H1 (cell line): ENCODE measurements around the gene GPR18. TPM values are rescaled to one million over a fixed set of nuclear protein-coding genes. Genes with fewer than 3 reads are reported as not detected.

Experiments used
- CTCF ChIA-PET: fragments of 300-600 bp; sonication (Branson Sonifier 250); formaldehyde crosslinking; loops from one replicate; lab custom pipeline; 2021; ENCODE audit not compliant: partially characterized antibody; lab: Charles Lee
- POLR2A ChIA-PET: fragments of 300-600 bp; sonication (Branson Sonifier 250); formaldehyde crosslinking; loops from one replicate; lab custom pipeline; 2021; ENCODE audit warnings: inconsistent platforms; ENCODE audit not compliant: partially characterized antibody; lab: Charles Lee
- DNase-seq, 2 experiments: peaks; one replicate each; pipeline versions ENCODE4 v3.0.0 to v3.0.0-alpha.2; 2010 to 2022; ENCODE audit warnings: low spot score in 2 of 2, low read depth in 1 of 2, mixed read lengths in 1 of 2
- FAIRE-seq: peaks from 2 replicates; lab custom pipeline; 2011; peaks lifted over from hg19 to GRCh38; lab: Jason Lieb, UNC
- H2AFZ ChIP-seq: 2 replicates; pipeline ENCODE4 v1.8.1; 2012; ENCODE audit warnings: low read length, inconsistent platforms
- H2AK5ac ChIP-seq: 2 replicates; pipeline ENCODE4 v1.6.1; 2013; ENCODE audit warnings: low read depth, low read length
- H2BK120ac ChIP-seq: replicated peaks from 2 replicates; pipeline ENCODE3; 2013; ENCODE audit warnings: low read depth, low read length, inconsistent platforms
- H2BK12ac ChIP-seq: 2 replicates; pipeline ENCODE4 v1.6.1; 2013; ENCODE audit warnings: low read depth, low read length
- H2BK15ac ChIP-seq: 2 replicates; pipeline ENCODE4 v1.6.1; 2013; ENCODE audit warnings: low read length
- H2BK20ac ChIP-seq: 2 replicates; pipeline ENCODE4 v1.6.1; 2013; ENCODE audit warnings: low read length
- H2BK5ac ChIP-seq: 2 replicates; pipeline ENCODE4 v1.6.1; 2013; ENCODE audit warnings: low read depth, low read length
- H3K14ac ChIP-seq: 2 replicates; pipeline ENCODE4 v1.6.1; 2013; ENCODE audit warnings: inconsistent platforms; ENCODE audit not compliant: insufficient read length
- H3K18ac ChIP-seq: 2 replicates; pipeline ENCODE4 v1.6.1; 2013; ENCODE audit warnings: low read length; ENCODE audit errors: extremely low read depth
- H3K23ac ChIP-seq: 2 replicates; pipeline ENCODE4 v1.6.1; 2013; ENCODE audit warnings: inconsistent platforms; ENCODE audit not compliant: insufficient read length
- H3K23me2 ChIP-seq: 2 replicates; pipeline ENCODE4 v1.6.1; 2013; ENCODE audit warnings: low read depth, low read length
- H3K27ac ChIP-seq: 2 replicates; pipeline ENCODE4 v1.6.1; 2011; ENCODE audit warnings: low read depth, low read length, inconsistent platforms
- H3K27me3 ChIP-seq, 4 experiments: replicated peaks in 1 of 4; 1 replicate in 1 of 4; 2 replicates in 3 of 4; pipeline versions ENCODE4 v1.6.1 to v1.8.1; 2011 to 2013; ENCODE audit warnings: low read length in 3 of 4, mild to moderate bottlenecking in 3 of 4, inconsistent platforms in 2 of 4, mixed read lengths in 2 of 4, moderate library complexity in 1 of 4; ENCODE audit not compliant: control insufficient read depth in 3 of 4, insufficient read depth in 3 of 4; ENCODE audit errors: extremely low read depth in 1 of 4
- H3K36me3 ChIP-seq, 4 experiments: 2 replicates each; pipeline versions ENCODE4 v1.6.1 to v1.8.1; 2011 to 2013; ENCODE audit warnings: mild to moderate bottlenecking in 4 of 4, low read length in 3 of 4, moderate library complexity in 2 of 4, control low read depth in 1 of 4, inconsistent platforms in 1 of 4; ENCODE audit not compliant: insufficient read depth in 4 of 4, control insufficient read depth in 2 of 4
- H3K4ac ChIP-seq: replicated peaks from 2 replicates; pipeline ENCODE3; 2013; ENCODE audit warnings: low read length, low read depth, mixed read lengths, inconsistent platforms; ENCODE audit not compliant: insufficient read length
- H3K4me1 ChIP-seq, 4 experiments: replicated peaks in 1 of 4; 1 replicate in 1 of 4; 2 replicates in 3 of 4; pipeline versions ENCODE4 v1.6.1 to v1.8.1; 2011 to 2013; ENCODE audit warnings: low read length in 3 of 4, inconsistent platforms in 2 of 4, mixed read lengths in 1 of 4; ENCODE audit not compliant: insufficient read depth in 4 of 4, control insufficient read depth in 3 of 4
- H3K4me2 ChIP-seq, 2 experiments: 2 replicates each; pipeline versions ENCODE4 v1.6.1 to v1.8.1; 2011 to 2013; ENCODE audit warnings: low read depth in 2 of 2, low read length in 2 of 2, control low read depth in 1 of 2, inconsistent platforms in 1 of 2, mild to moderate bottlenecking in 1 of 2; ENCODE audit not compliant: insufficient read depth in 1 of 2
- H3K4me3 ChIP-seq, 4 experiments: fragments of 200-600, 300-600 bp in 1 of 4; sonication (generic), shearing (Covaris generic), sonication (Bioruptor Twin) in 1 of 4; 2 replicates each; pipeline versions ENCODE4 v1.5.1 to v1.8.1; 2011 to 2016; ENCODE audit warnings: low read length in 4 of 4, low read depth in 3 of 4, control low read depth in 2 of 4, inconsistent platforms in 2 of 4, mild to moderate bottlenecking in 2 of 4, mixed read lengths in 1 of 4, moderate library complexity in 1 of 4; ENCODE audit not compliant: insufficient read depth in 2 of 4; ENCODE audit errors: extremely low read depth in 1 of 4
- H3K56ac ChIP-seq: replicated peaks from 2 replicates; pipeline ENCODE3; 2013; ENCODE audit warnings: low read depth, mild to moderate bottlenecking, mixed read lengths, low read length, inconsistent platforms; ENCODE audit not compliant: insufficient read length
- H3K79me1 ChIP-seq: 2 replicates; pipeline ENCODE4 v1.6.1; 2013; ENCODE audit warnings: low read depth, low read length, control low read depth
- H3K79me2 ChIP-seq, 2 experiments: 2 replicates each; pipeline versions ENCODE4 v1.6.1 to v1.8.1; 2012 to 2013; ENCODE audit warnings: low read length in 2 of 2, mild to moderate bottlenecking in 2 of 2, inconsistent platforms in 1 of 2; ENCODE audit not compliant: insufficient read depth in 2 of 2, control insufficient read depth in 1 of 2
- H3K9ac ChIP-seq, 4 experiments: replicated peaks in 1 of 4; 1 replicate in 1 of 4; 2 replicates in 3 of 4; pipeline versions ENCODE4 v1.6.1 to v1.8.1; 2011 to 2013; ENCODE audit warnings: low read depth in 3 of 4, low read length in 3 of 4, control low read depth in 2 of 4, mild to moderate bottlenecking in 2 of 4, moderate library complexity in 2 of 4, inconsistent platforms in 1 of 4; ENCODE audit errors: extremely low read depth in 1 of 4
- H3K9me3 ChIP-seq, 2 experiments: 2 replicates each; pipeline versions ENCODE4 v1.6.1 to v1.8.1; 2012 to 2013; ENCODE audit warnings: mild to moderate bottlenecking in 2 of 2, moderate library complexity in 2 of 2, control low read depth in 1 of 2, inconsistent platforms in 1 of 2, low read depth in 1 of 2, low read length in 1 of 2, mixed read lengths in 1 of 2; ENCODE audit not compliant: insufficient read depth in 2 of 2
- H4K20me1 ChIP-seq, 2 experiments: replicated peaks in 1 of 2; 2 replicates each; pipeline versions ENCODE3 to v1.8.1; 2011 to 2013; ENCODE audit warnings: inconsistent platforms in 2 of 2, low read length in 2 of 2, mild to moderate bottlenecking in 1 of 2; ENCODE audit not compliant: insufficient read depth in 2 of 2, control insufficient read depth in 1 of 2
- H4K5ac ChIP-seq: 2 replicates; pipeline ENCODE4 v1.6.1; 2013; ENCODE audit warnings: low read length, low read depth, mixed read lengths, inconsistent platforms; ENCODE audit not compliant: insufficient read length
- H4K8ac ChIP-seq: 2 replicates; pipeline ENCODE4 v1.8.0; 2013; ENCODE audit warnings: mild to moderate bottlenecking, moderate library complexity, low read length, inconsistent platforms; ENCODE audit not compliant: insufficient read depth; ENCODE audit errors: extremely low read depth
- H4K91ac ChIP-seq: replicated peaks from 2 replicates; pipeline ENCODE3; 2013; ENCODE audit warnings: low read length, mixed read lengths, inconsistent platforms; ENCODE audit not compliant: insufficient read length
- CHD1 ChIP-seq: IDR thresholded peaks from 2 replicates; pipeline ENCODE4 v1.6.1; 2012; ENCODE audit warnings: low read depth, low read length, improper control_type of control experiment
- WGBS, 2 experiments: shearing (Covaris generic) in 1 of 2; methylation state at CpG; one replicate each; pipeline versions ENCODE4 v1.1.6 to v1.1.7; 2013 to 2015; ENCODE audit warnings: low lambda C conversion rate in 2 of 2, mixed read lengths in 2 of 2, inconsistent platforms in 1 of 2, low coverage in 1 of 2, missing lambda C conversion rate in 1 of 2; ENCODE audit not compliant: insufficient replicate concordance in 2 of 2, insufficient coverage in 1 of 2, insufficient read length in 1 of 2; ENCODE audit errors: extremely low coverage in 1 of 2, missing lambda C conversion rate in 1 of 2; 5-methylcytosine and 5-hydroxymethylcytosine counted together
- polyA plus RNA-seq, 7 experiments: library from polyadenylated mRNA; depleted of rRNA in 3 of 7; stranded (reverse) in 5 of 7; unstranded in 2 of 7; fragments of >200 nt in 5 of 7; fragments of 200-250 nt in 2 of 7; gene quantifications; 1 replicate in 5 of 7; 2 replicates in 1 of 7; 4 replicates in 1 of 7; pipeline versions ENCODE4 v1.2.1 to v1.2.3, GENCODE V29; 2011 to 2013; ENCODE audit warnings: missing spikeins in 2 of 7, mixed read lengths in 2 of 7
- total RNA-seq: library from RNA; stranded (reverse); fragmentation: NEBNext Ultra II Directional; extraction: Animal tissue kit (Norgen Biotek cat#: 25700); gene quantifications from 2 replicates; pipeline ENCODE4 v1.2.1, GENCODE V29; 2021

GPR18 gene
- total and polyA plus RNA-seq, 2 of the 8 experiments (the other 6 are each of a cell fraction or from before 2014, with no cell fraction given), result not detected

DNA sequence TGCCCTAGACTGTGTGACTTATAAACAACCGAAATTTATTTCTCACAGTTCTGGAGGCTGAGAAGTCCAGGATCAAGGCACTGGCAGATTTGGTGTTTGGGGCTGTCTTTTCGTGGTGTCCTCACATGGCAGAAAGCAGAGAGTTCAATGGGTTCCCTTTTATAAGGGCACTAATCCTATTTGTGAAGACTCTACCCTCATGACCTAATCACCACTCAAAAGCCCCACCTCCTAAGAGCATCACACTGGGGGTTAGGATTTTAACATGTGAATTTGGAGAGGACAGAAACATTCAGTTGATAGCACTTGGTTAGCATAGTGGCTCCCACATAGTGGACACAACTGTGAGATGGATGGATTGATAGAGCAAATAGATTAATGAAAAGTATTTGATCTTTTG, 21.5 kb upstream of the GPR18 start:
- POLR2A ChIA-PET, result no interaction called here
- CTCF ChIA-PET, result interaction anchor here (1.2 to 1.7 kb wide), 2 partner anchors 9 to 14 kb away, joined by 4 to 9 read pairs; no protein-coding TSS in a partner anchor

More for the DNA sequence above, 21.5 kb upstream of the GPR18 start:
- DNase-seq (no peak), FAIRE-seq (no peak)
- H3K27ac ChIP-seq, result no peak overlapping the region
- H4K20me1 ChIP-seq, result peaks cover 7 to 9% of the 10 kb centered on the region in 2 experiments
- H2BK120ac ChIP-seq, result no peak overlapping the region
- no peak overlapping the region for H3K18ac ChIP-seq
- 0 out of 4 replicates have a peak, but pooled peaks cover 0 to 4% of the 10 kb centered on the region in 2 experiments for H3K79me2 ChIP-seq
- H3K23ac ChIP-seq, result no peak overlapping the region
- no peak overlapping the region for H2BK20ac ChIP-seq
- H3K4ac ChIP-seq, result no peak overlapping the region
- H3K23me2 ChIP-seq, result no peaks in the 10 kb centered on the region
- no peaks in the 10 kb centered on the region for H3K9me3 ChIP-seq
- H3K4me3 ChIP-seq, result no peak overlapping the region
- H2BK5ac ChIP-seq, result no peak overlapping the region
- H3K14ac ChIP-seq, result no peak overlapping the region
- WGBS, 2 experiments, result 87% methylated on average over 2 of the region's 2 CpGs; no CpG with 5 or more reads in 1 of the 2 experiments
- H2AK5ac ChIP-seq, result no peak overlapping the region
- no peak overlapping the region for H4K91ac ChIP-seq
- H3K4me1 ChIP-seq, result peaks cover 0 to 13% (median 4%) of the 10 kb centered on the region in 4 experiments; a peak in 5 of 7 replicates
- no peak overlapping the region for H2AFZ ChIP-seq
- no peak overlapping the region for H3K4me2 ChIP-seq
- no peaks in the 10 kb centered on the region; the same call in 1 of the 2 replicates for H3K79me1 ChIP-seq
- no peak for TF ChIP-seq CHD1
- TF ChIP-seq, all 59 proteins: peak for 0
- Histone ChIP-seq H3K9ac (no peak overlapping the region), H4K5ac (no peak overlapping the region), H3K36me3 (no peaks in the 10 kb centered on the region; a peak in 1 of 8 replicates), H4K8ac (no peak overlapping the region), H2BK12ac (no peak overlapping the region), H3K27me3 (no peaks in the 10 kb centered on the region), H3K56ac (no peak overlapping the region), H2BK15ac (no peak overlapping the region)
